Keratinocyte (primary cell): Measurements from ENCODE around the gene PAQR4. TPM values are rescaled to one million over a fixed set of nuclear protein-coding genes. Genes with fewer than 3 reads are reported as not detected.
A peak's percentile ranks its signal among the peaks of the same experiment; 100 is the strongest.

ENCODE experiments used
- DNase-seq: peaks from one replicate; pipeline ENCODE4 v3.0.0-alpha.2; 2011; ENCODE audit warnings: low read depth, missing footprints, low spot score
- FAIRE-seq: peaks from 2 replicates; lab custom pipeline; 2011; peaks lifted over from hg19 to GRCh38; lab: Jason Lieb, UNC
- H2AFZ ChIP-seq: 2 replicates; pipeline ENCODE4 v1.6.0; 2012; ENCODE audit warnings: low read length, control low read depth, inconsistent platforms; ENCODE audit not compliant: control insufficient read depth
- H3K27ac ChIP-seq: 2 replicates; pipeline ENCODE4 v1.5.1; 2011; ENCODE audit warnings: low read length; ENCODE audit not compliant: control insufficient read depth, insufficient read depth
- H3K27me3 ChIP-seq: 3 replicates; pipeline ENCODE4 v1.6.0; 2011; ENCODE audit warnings: low read length; ENCODE audit not compliant: control insufficient read depth, insufficient read depth; ENCODE audit errors: extremely low read depth
- H3K36me3 ChIP-seq, 2 experiments: 2 replicates in 1 of 2; 3 replicates in 1 of 2; pipeline ENCODE4 v1.5.1; 2011; ENCODE audit warnings: low read length in 2 of 2, mild to moderate bottlenecking in 1 of 2; ENCODE audit not compliant: control insufficient read depth in 2 of 2, insufficient read depth in 2 of 2; ENCODE audit errors: extremely low read depth in 1 of 2
- H3K4me1 ChIP-seq: 3 replicates; pipeline ENCODE4 v1.5.1; 2011; ENCODE audit warnings: low read length; ENCODE audit not compliant: control insufficient read depth, insufficient read depth; ENCODE audit errors: extremely low read depth
- H3K4me2 ChIP-seq: 3 replicates; pipeline ENCODE4 v1.6.0; 2011; ENCODE audit warnings: low read depth, low read length; ENCODE audit not compliant: control insufficient read depth, insufficient read depth; ENCODE audit errors: extremely low read depth
- H3K4me3 ChIP-seq, 3 experiments: fragments of 200-600 bp in 1 of 3; sonication (generic) in 1 of 3; 2 replicates in 2 of 3; 3 replicates in 1 of 3; pipeline ENCODE4 v1.5.1; 2011 to 2016; ENCODE audit warnings: low read length in 3 of 3, mild to moderate bottlenecking in 3 of 3, control low read depth in 2 of 3, inconsistent platforms in 1 of 3, low read depth in 1 of 3, mixed read lengths in 1 of 3, mixed run types in 1 of 3, moderate library complexity in 1 of 3; ENCODE audit not compliant: control insufficient read depth in 2 of 3, insufficient read depth in 2 of 3; ENCODE audit errors: extremely low read depth in 1 of 3
- H3K79me2 ChIP-seq: 2 replicates; pipeline ENCODE4 v1.6.0; 2012; ENCODE audit warnings: low read length; ENCODE audit not compliant: control insufficient read depth, insufficient read depth
- H3K9ac ChIP-seq: 3 replicates; pipeline ENCODE4 v1.6.0; 2011; ENCODE audit warnings: low read length; ENCODE audit not compliant: control insufficient read depth, insufficient read depth; ENCODE audit errors: extremely low read depth
- H3K9me1 ChIP-seq: 3 replicates; pipeline ENCODE4 v1.6.0; 2011; ENCODE audit warnings: low read length; ENCODE audit not compliant: control insufficient read depth, insufficient read depth; ENCODE audit errors: extremely low read depth
- H3K9me3 ChIP-seq: 2 replicates; pipeline ENCODE4 v1.5.1; 2012; ENCODE audit warnings: low read depth, low read length; ENCODE audit not compliant: control insufficient read depth
- H4K20me1 ChIP-seq: 3 replicates; pipeline ENCODE4 v1.6.0; 2011; ENCODE audit warnings: low read length; ENCODE audit not compliant: control insufficient read depth, insufficient read depth; ENCODE audit errors: extremely low read depth
- CTCF ChIP-seq, 3 experiments: IDR thresholded peaks in 1 of 3; conservative IDR thresholded peaks in 1 of 3; optimal IDR thresholded peaks in 1 of 3; 2 replicates in 2 of 3; 3 replicates in 1 of 3; pipeline versions ENCODE3 to v1.5.1; 2011; ENCODE audit warnings: low read length in 3 of 3, mild to moderate bottlenecking in 3 of 3, moderate library complexity in 2 of 3, control low read depth in 1 of 3, inconsistent platforms in 1 of 3; ENCODE audit not compliant: insufficient read depth in 2 of 3; ENCODE audit errors: extremely low read depth in 1 of 3
- EZH2 ChIP-seq: IDR thresholded peaks from one replicate; pipeline ENCODE4 v1.6.1; 2012; ENCODE audit warnings: inconsistent platforms, mild to moderate bottlenecking, low read length, moderate library complexity
- dilution Hi-C: fragments of 300-500 bp; cut with MboI; formaldehyde crosslinking; loops from one replicate; pipeline ENCODE4 v1.7.0; 2020; ENCODE audit warnings: low sequenced_read_pairs; ENCODE audit not compliant: extremely low pct_ligation_motif_present
- polyA plus RNA-seq, 5 experiments: library from polyadenylated mRNA; depleted of rRNA in 3 of 5; stranded (reverse) in 3 of 5; stranded (forward) in 1 of 5; unstranded in 1 of 5; fragments of >200 nt; gene quantifications; 1 replicate in 1 of 5; 2 replicates in 3 of 5; 3 replicates in 1 of 5; pipeline versions ENCODE4 v1.2.1 to v1.2.3, GENCODE V29; 2011 to 2012; ENCODE audit warnings: missing spikeins in 2 of 5, low read depth in 1 of 5, low replicate concordance in 1 of 5

The PAQR4 gene
- polyA plus RNA-seq, 1 donor (not counting 4 experiments of a cell fraction or from before 2014, with no cell fraction given): 16.8 TPM

GRCh38 chr16:2970563-2970962 lies 1.4 kb downstream of the PAQR4 start:
- no peak overlapping the region for H2AFZ ChIP-seq
- H3K9me3 ChIP-seq: no peaks in the 10 kb centered on the region
- H3K4me2 ChIP-seq: peak overlapping the region; percentile 85
- H3K4me3 ChIP-seq: peak overlapping the region; percentile 70 to 78 (median 72)
- dilution Hi-C loops: no loop called here
- H3K9ac ChIP-seq: peak overlapping the region; percentile 70
- H3K27ac ChIP-seq: peak overlapping the region; percentile 45
- peaks cover 9% of the 10 kb centered on the region for H4K20me1 ChIP-seq
- peaks cover 11% of the 10 kb centered on the region for H3K79me2 ChIP-seq
- H3K27me3 ChIP-seq: no peaks in the 10 kb centered on the region
- FAIRE-seq (no peak), DNase-seq (no peak)
- peaks cover 18% of the 10 kb centered on the region for H3K4me1 ChIP-seq
- H3K9me1 ChIP-seq: peaks cover 2% of the 10 kb centered on the region
- no peak for TF ChIP-seq EZH2
- TF ChIP-seq CTCF (optimal IDR thresholded peaks at IDR 0.05 in 1 of 3, IDR thresholded peaks at IDR 0.05 in 1 of 3, conservative IDR thresholded peaks at IDR 0.05 in 1 of 3; ENCODE audit: extremely low read depth in 1 of 3, insufficient read depth in 2 of 3, low read length in 3 of 3): no peak
- peaks cover 1 to 17% of the 10 kb centered on the region in 2 experiments for H3K36me3 ChIP-seq

- H3K4me2 ChIP-seq: peak overlapping the region; percentile 85
These were observed 2.2 kb downstream of the PAQR4 start for GRCh38 chr16:2971134-2971984.

More at GRCh38 chr16:2971134-2971984, 2.2 kb downstream of the PAQR4 start:
- H3K9ac ChIP-seq: no peak overlapping the region
- dilution Hi-C loops: no loop called here
- peaks cover 18% of the 10 kb centered on the region for H3K4me1 ChIP-seq
- DNase-seq: no peak
- H2AFZ ChIP-seq: no peak overlapping the region
- H3K79me2 ChIP-seq: peaks cover 11% of the 10 kb centered on the region
- H3K27me3 ChIP-seq: no peaks in the 10 kb centered on the region
- H3K9me1 ChIP-seq: peaks cover 2% of the 10 kb centered on the region
- no peak for TF ChIP-seq EZH2
- TF ChIP-seq CTCF (optimal IDR thresholded peaks at IDR 0.05 in 1 of 3, IDR thresholded peaks at IDR 0.05 in 1 of 3, conservative IDR thresholded peaks at IDR 0.05 in 1 of 3; ENCODE audit: extremely low read depth in 1 of 3, insufficient read depth in 2 of 3, low read length in 3 of 3): no peak
- H3K4me3 ChIP-seq: no peak overlapping the region
- no peaks in the 10 kb centered on the region for H3K9me3 ChIP-seq
- peaks cover 9% of the 10 kb centered on the region for H4K20me1 ChIP-seq
- H3K36me3 ChIP-seq: peaks cover 1 to 17% of the 10 kb centered on the region in 2 experiments
- FAIRE-seq: no peak
- no peak overlapping the region for H3K27ac ChIP-seq
